H1 (cell line): ENCODE results near the gene NDFIP2. TPM values are rescaled to one million over a fixed set of nuclear protein-coding genes. Genes with fewer than 3 reads are reported as not detected.

Experiments used
- CTCF ChIA-PET: fragments of 300-600 bp; sonication (Branson Sonifier 250); formaldehyde crosslinking; loops from one replicate; lab custom pipeline; 2021; ENCODE audit not compliant: partially characterized antibody; lab: Charles Lee
- POLR2A ChIA-PET: fragments of 300-600 bp; sonication (Branson Sonifier 250); formaldehyde crosslinking; loops from one replicate; lab custom pipeline; 2021; ENCODE audit warnings: inconsistent platforms; ENCODE audit not compliant: partially characterized antibody; lab: Charles Lee
- DNase-seq, 2 experiments: peaks; one replicate each; pipeline versions ENCODE4 v3.0.0 to v3.0.0-alpha.2; 2010 to 2022; ENCODE audit warnings: low spot score in 2 of 2, low read depth in 1 of 2, mixed read lengths in 1 of 2
- FAIRE-seq: peaks from 2 replicates; lab custom pipeline; 2011; peaks lifted over from hg19 to GRCh38; lab: Jason Lieb, UNC
- H2AFZ ChIP-seq: 2 replicates; pipeline ENCODE4 v1.8.1; 2012; ENCODE audit warnings: low read length, inconsistent platforms
- H2AK5ac ChIP-seq: 2 replicates; pipeline ENCODE4 v1.6.1; 2013; ENCODE audit warnings: low read depth, low read length
- H2BK120ac ChIP-seq: replicated peaks from 2 replicates; pipeline ENCODE3; 2013; ENCODE audit warnings: low read depth, low read length, inconsistent platforms
- H2BK12ac ChIP-seq: 2 replicates; pipeline ENCODE4 v1.6.1; 2013; ENCODE audit warnings: low read depth, low read length
- H2BK15ac ChIP-seq: 2 replicates; pipeline ENCODE4 v1.6.1; 2013; ENCODE audit warnings: low read length
- H2BK20ac ChIP-seq: 2 replicates; pipeline ENCODE4 v1.6.1; 2013; ENCODE audit warnings: low read length
- H2BK5ac ChIP-seq: 2 replicates; pipeline ENCODE4 v1.6.1; 2013; ENCODE audit warnings: low read depth, low read length
- H3K14ac ChIP-seq: 2 replicates; pipeline ENCODE4 v1.6.1; 2013; ENCODE audit warnings: inconsistent platforms; ENCODE audit not compliant: insufficient read length
- H3K18ac ChIP-seq: 2 replicates; pipeline ENCODE4 v1.6.1; 2013; ENCODE audit warnings: low read length; ENCODE audit errors: extremely low read depth
- H3K23ac ChIP-seq: 2 replicates; pipeline ENCODE4 v1.6.1; 2013; ENCODE audit warnings: inconsistent platforms; ENCODE audit not compliant: insufficient read length
- H3K23me2 ChIP-seq: 2 replicates; pipeline ENCODE4 v1.6.1; 2013; ENCODE audit warnings: low read depth, low read length
- H3K27ac ChIP-seq: 2 replicates; pipeline ENCODE4 v1.6.1; 2011; ENCODE audit warnings: low read depth, low read length, inconsistent platforms
- H3K27me3 ChIP-seq, 4 experiments: replicated peaks in 1 of 4; 1 replicate in 1 of 4; 2 replicates in 3 of 4; pipeline versions ENCODE4 v1.6.1 to v1.8.1; 2011 to 2013; ENCODE audit warnings: low read length in 3 of 4, mild to moderate bottlenecking in 3 of 4, inconsistent platforms in 2 of 4, mixed read lengths in 2 of 4, moderate library complexity in 1 of 4; ENCODE audit not compliant: control insufficient read depth in 3 of 4, insufficient read depth in 3 of 4; ENCODE audit errors: extremely low read depth in 1 of 4
- H3K36me3 ChIP-seq, 4 experiments: 2 replicates each; pipeline versions ENCODE4 v1.6.1 to v1.8.1; 2011 to 2013; ENCODE audit warnings: mild to moderate bottlenecking in 4 of 4, low read length in 3 of 4, moderate library complexity in 2 of 4, control low read depth in 1 of 4, inconsistent platforms in 1 of 4; ENCODE audit not compliant: insufficient read depth in 4 of 4, control insufficient read depth in 2 of 4
- H3K4ac ChIP-seq: replicated peaks from 2 replicates; pipeline ENCODE3; 2013; ENCODE audit warnings: low read length, low read depth, mixed read lengths, inconsistent platforms; ENCODE audit not compliant: insufficient read length
- H3K4me1 ChIP-seq, 4 experiments: replicated peaks in 1 of 4; 1 replicate in 1 of 4; 2 replicates in 3 of 4; pipeline versions ENCODE4 v1.6.1 to v1.8.1; 2011 to 2013; ENCODE audit warnings: low read length in 3 of 4, inconsistent platforms in 2 of 4, mixed read lengths in 1 of 4; ENCODE audit not compliant: insufficient read depth in 4 of 4, control insufficient read depth in 3 of 4
- H3K4me2 ChIP-seq, 2 experiments: 2 replicates each; pipeline versions ENCODE4 v1.6.1 to v1.8.1; 2011 to 2013; ENCODE audit warnings: low read depth in 2 of 2, low read length in 2 of 2, control low read depth in 1 of 2, inconsistent platforms in 1 of 2, mild to moderate bottlenecking in 1 of 2; ENCODE audit not compliant: insufficient read depth in 1 of 2
- H3K4me3 ChIP-seq, 4 experiments: fragments of 200-600, 300-600 bp in 1 of 4; sonication (generic), shearing (Covaris generic), sonication (Bioruptor Twin) in 1 of 4; 2 replicates each; pipeline versions ENCODE4 v1.5.1 to v1.8.1; 2011 to 2016; ENCODE audit warnings: low read length in 4 of 4, low read depth in 3 of 4, control low read depth in 2 of 4, inconsistent platforms in 2 of 4, mild to moderate bottlenecking in 2 of 4, mixed read lengths in 1 of 4, moderate library complexity in 1 of 4; ENCODE audit not compliant: insufficient read depth in 2 of 4; ENCODE audit errors: extremely low read depth in 1 of 4
- H3K56ac ChIP-seq: replicated peaks from 2 replicates; pipeline ENCODE3; 2013; ENCODE audit warnings: low read depth, mild to moderate bottlenecking, mixed read lengths, low read length, inconsistent platforms; ENCODE audit not compliant: insufficient read length
- H3K79me1 ChIP-seq: 2 replicates; pipeline ENCODE4 v1.6.1; 2013; ENCODE audit warnings: low read depth, low read length, control low read depth
- H3K79me2 ChIP-seq, 2 experiments: 2 replicates each; pipeline versions ENCODE4 v1.6.1 to v1.8.1; 2012 to 2013; ENCODE audit warnings: low read length in 2 of 2, mild to moderate bottlenecking in 2 of 2, inconsistent platforms in 1 of 2; ENCODE audit not compliant: insufficient read depth in 2 of 2, control insufficient read depth in 1 of 2
- H3K9ac ChIP-seq, 4 experiments: replicated peaks in 1 of 4; 1 replicate in 1 of 4; 2 replicates in 3 of 4; pipeline versions ENCODE4 v1.6.1 to v1.8.1; 2011 to 2013; ENCODE audit warnings: low read depth in 3 of 4, low read length in 3 of 4, control low read depth in 2 of 4, mild to moderate bottlenecking in 2 of 4, moderate library complexity in 2 of 4, inconsistent platforms in 1 of 4; ENCODE audit errors: extremely low read depth in 1 of 4
- H3K9me3 ChIP-seq, 2 experiments: 2 replicates each; pipeline versions ENCODE4 v1.6.1 to v1.8.1; 2012 to 2013; ENCODE audit warnings: mild to moderate bottlenecking in 2 of 2, moderate library complexity in 2 of 2, control low read depth in 1 of 2, inconsistent platforms in 1 of 2, low read depth in 1 of 2, low read length in 1 of 2, mixed read lengths in 1 of 2; ENCODE audit not compliant: insufficient read depth in 2 of 2
- H4K20me1 ChIP-seq, 2 experiments: replicated peaks in 1 of 2; 2 replicates each; pipeline versions ENCODE3 to v1.8.1; 2011 to 2013; ENCODE audit warnings: inconsistent platforms in 2 of 2, low read length in 2 of 2, mild to moderate bottlenecking in 1 of 2; ENCODE audit not compliant: insufficient read depth in 2 of 2, control insufficient read depth in 1 of 2
- H4K5ac ChIP-seq: 2 replicates; pipeline ENCODE4 v1.6.1; 2013; ENCODE audit warnings: low read length, low read depth, mixed read lengths, inconsistent platforms; ENCODE audit not compliant: insufficient read length
- H4K8ac ChIP-seq: 2 replicates; pipeline ENCODE4 v1.8.0; 2013; ENCODE audit warnings: mild to moderate bottlenecking, moderate library complexity, low read length, inconsistent platforms; ENCODE audit not compliant: insufficient read depth; ENCODE audit errors: extremely low read depth
- H4K91ac ChIP-seq: replicated peaks from 2 replicates; pipeline ENCODE3; 2013; ENCODE audit warnings: low read length, mixed read lengths, inconsistent platforms; ENCODE audit not compliant: insufficient read length
- CBX5 ChIP-seq: fragments of 300-800, 300-1000 bp; sonication (generic); IDR thresholded peaks from 2 replicates; pipeline ENCODE4 v1.7.1; 2016; ENCODE audit warnings: antibody characterized with exemption, low read length, low read depth
- CTBP2 ChIP-seq: IDR thresholded peaks from 2 replicates; pipeline ENCODE4 v1.7.0; 2011; ENCODE audit warnings: borderline replicate concordance, mild to moderate bottlenecking, moderate library complexity, mixed read lengths, low read length; ENCODE audit not compliant: insufficient read depth, insufficient read length
- FOSL1 ChIP-seq: IDR thresholded peaks from 2 replicates; pipeline ENCODE4 v1.6.1; 2011; ENCODE audit warnings: mild to moderate bottlenecking, low read depth, low read length, moderate library complexity; ENCODE audit not compliant: insufficient read depth
- MAFK ChIP-seq: IDR thresholded peaks from 2 replicates; pipeline ENCODE4 v1.6.1; 2012; ENCODE audit warnings: low read depth, mild to moderate bottlenecking, improper control_type of control experiment, low read length
- NANOG ChIP-seq: IDR thresholded peaks from 2 replicates; pipeline ENCODE4 v1.6.1; 2011; ENCODE audit warnings: low read length, low read depth, mild to moderate bottlenecking, inconsistent platforms; ENCODE audit not compliant: insufficient read depth, poor library complexity, severe bottlenecking
- RNF2 ChIP-seq: fragments of 200-900, 300-1000 bp; sonication (generic); IDR thresholded peaks from 2 replicates; pipeline ENCODE4 v1.7.1; 2016; ENCODE audit warnings: borderline replicate concordance, low read depth, mild to moderate bottlenecking, antibody characterized with exemption, low read length; ENCODE audit not compliant: poor library complexity, severe bottlenecking; ENCODE audit errors: missing control alignments
- SP1 ChIP-seq: IDR thresholded peaks from 2 replicates; pipeline ENCODE4 v1.6.1; 2011; ENCODE audit warnings: low read depth, low read length
- SUZ12 ChIP-seq: fragments of 200-600 bp; sonication (generic); IDR thresholded peaks from 2 replicates; pipeline ENCODE4 v1.6.1; 2012; ENCODE audit warnings: mild to moderate bottlenecking, inconsistent platforms, low read length, moderate library complexity, mixed read lengths
- WGBS, 2 experiments: shearing (Covaris generic) in 1 of 2; methylation state at CpG; one replicate each; pipeline versions ENCODE4 v1.1.6 to v1.1.7; 2013 to 2015; ENCODE audit warnings: low lambda C conversion rate in 2 of 2, mixed read lengths in 2 of 2, inconsistent platforms in 1 of 2, low coverage in 1 of 2, missing lambda C conversion rate in 1 of 2; ENCODE audit not compliant: insufficient replicate concordance in 2 of 2, insufficient coverage in 1 of 2, insufficient read length in 1 of 2; ENCODE audit errors: extremely low coverage in 1 of 2, missing lambda C conversion rate in 1 of 2; 5-methylcytosine and 5-hydroxymethylcytosine counted together
- polyA plus RNA-seq, 7 experiments: library from polyadenylated mRNA; depleted of rRNA in 3 of 7; stranded (reverse) in 5 of 7; unstranded in 2 of 7; fragments of >200 nt in 5 of 7; fragments of 200-250 nt in 2 of 7; gene quantifications; 1 replicate in 5 of 7; 2 replicates in 1 of 7; 4 replicates in 1 of 7; pipeline versions ENCODE4 v1.2.1 to v1.2.3, GENCODE V29; 2011 to 2013; ENCODE audit warnings: missing spikeins in 2 of 7, mixed read lengths in 2 of 7
- total RNA-seq: library from RNA; stranded (reverse); fragmentation: NEBNext Ultra II Directional; extraction: Animal tissue kit (Norgen Biotek cat#: 25700); gene quantifications from 2 replicates; pipeline ENCODE4 v1.2.1, GENCODE V29; 2021
- TF ChIP-seq, protein P1 (sequence below), 3 experiments: IDR thresholded peaks; 1 replicate in 2 of 3; 2 replicates in 1 of 3; pipeline versions ENCODE4 v1.5.1 to v1.6.1; 2011; ENCODE audit warnings: low read length in 3 of 3, mild to moderate bottlenecking in 3 of 3, inconsistent platforms in 2 of 3, low read depth in 1 of 3, moderate library complexity in 1 of 3; ENCODE audit not compliant: insufficient read depth in 1 of 3; ENCODE audit errors: control extremely low read depth in 1 of 3
- TF ChIP-seq, protein P2 (sequence below): IDR thresholded peaks from 2 replicates; pipeline ENCODE4 v1.6.1; 2012; ENCODE audit warnings: inconsistent platforms

Gene NDFIP2
- total and polyA plus RNA-seq, 2 of the 8 experiments (the other 6 are each of a cell fraction or from before 2014, with no cell fraction given) = 11.1 to 32.9 TPM

DNA sequence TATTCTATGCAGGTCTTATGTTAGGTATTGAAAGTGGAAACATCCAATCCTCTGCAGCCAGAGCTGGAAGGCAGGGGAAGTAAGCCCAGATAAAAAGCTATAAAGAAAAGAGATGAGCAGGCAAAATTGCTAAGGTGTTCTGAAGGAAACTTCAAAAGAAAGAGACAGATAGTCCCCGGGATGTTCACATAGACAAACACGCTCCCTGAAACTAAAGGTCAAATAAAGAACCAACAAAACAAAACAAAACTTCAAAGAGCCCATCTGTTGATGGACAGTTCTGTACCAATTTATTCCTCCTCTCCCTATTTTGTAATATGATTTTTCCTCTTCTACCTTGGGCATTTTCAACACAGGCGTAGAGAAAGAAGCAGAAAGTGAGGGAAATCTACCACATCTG is 11.3 kb upstream of the NDFIP2 start:
- no peak overlapping the region for H3K4me3 ChIP-seq
- no peaks in the 10 kb centered on the region for H3K23me2 ChIP-seq
- H3K79me1 ChIP-seq = no peaks in the 10 kb centered on the region
- H3K18ac ChIP-seq = no peak overlapping the region
- no peak overlapping the region for H3K4me2 ChIP-seq
- no peaks in the 10 kb centered on the region for H4K20me1 ChIP-seq
- no peaks in the 10 kb centered on the region for H3K27me3 ChIP-seq
- no peak overlapping the region for H2AK5ac ChIP-seq
- DNase-seq (no peak), FAIRE-seq (no peak)
- H3K27ac ChIP-seq = no peak overlapping the region
- H2BK120ac ChIP-seq = no peak overlapping the region
- H3K56ac ChIP-seq = no peak overlapping the region
- H3K9ac ChIP-seq = no peak overlapping the region
- no peak overlapping the region for H4K8ac ChIP-seq
- no peak overlapping the region for H4K5ac ChIP-seq
- H3K4ac ChIP-seq = no peak overlapping the region
- no peak overlapping the region for H2BK5ac ChIP-seq
- H3K14ac ChIP-seq = no peak overlapping the region
- no peak overlapping the region for H4K91ac ChIP-seq
- H3K9me3 ChIP-seq = no peaks in the 10 kb centered on the region
- no peak overlapping the region for H2BK20ac ChIP-seq
- no peaks in the 10 kb centered on the region for H3K79me2 ChIP-seq
- WGBS, 2 experiments = 84% methylated on average over 3 of the region's 3 CpGs; no CpG with 5 or more reads in 1 of the 2 experiments
- ChIA-PET CTCF (interaction anchor here (1.0 to 2.2 kb wide), 2 partner anchors 9 to 46 kb away, joined by 3 to 6 read pairs; no protein-coding TSS in a partner anchor), POLR2A (no interaction called here)
- H2BK15ac ChIP-seq = no peak overlapping the region
- H3K36me3 ChIP-seq = no peaks in the 10 kb centered on the region
- H2AFZ ChIP-seq = no peak overlapping the region; the same call in 1 of the 2 replicates
- H3K23ac ChIP-seq = no peak overlapping the region
- H3K4me1 ChIP-seq = no peaks in the 10 kb centered on the region
- no peak overlapping the region for H2BK12ac ChIP-seq
- TF ChIP-seq CTBP2 (no peak), FOSL1 (no peak), NANOG (no peak), SP1 (no peak), RNF2 (no peak), CBX5 (no peak), MAFK (no peak), SUZ12 (no peak)
- TF ChIP-seq, protein P1, sequence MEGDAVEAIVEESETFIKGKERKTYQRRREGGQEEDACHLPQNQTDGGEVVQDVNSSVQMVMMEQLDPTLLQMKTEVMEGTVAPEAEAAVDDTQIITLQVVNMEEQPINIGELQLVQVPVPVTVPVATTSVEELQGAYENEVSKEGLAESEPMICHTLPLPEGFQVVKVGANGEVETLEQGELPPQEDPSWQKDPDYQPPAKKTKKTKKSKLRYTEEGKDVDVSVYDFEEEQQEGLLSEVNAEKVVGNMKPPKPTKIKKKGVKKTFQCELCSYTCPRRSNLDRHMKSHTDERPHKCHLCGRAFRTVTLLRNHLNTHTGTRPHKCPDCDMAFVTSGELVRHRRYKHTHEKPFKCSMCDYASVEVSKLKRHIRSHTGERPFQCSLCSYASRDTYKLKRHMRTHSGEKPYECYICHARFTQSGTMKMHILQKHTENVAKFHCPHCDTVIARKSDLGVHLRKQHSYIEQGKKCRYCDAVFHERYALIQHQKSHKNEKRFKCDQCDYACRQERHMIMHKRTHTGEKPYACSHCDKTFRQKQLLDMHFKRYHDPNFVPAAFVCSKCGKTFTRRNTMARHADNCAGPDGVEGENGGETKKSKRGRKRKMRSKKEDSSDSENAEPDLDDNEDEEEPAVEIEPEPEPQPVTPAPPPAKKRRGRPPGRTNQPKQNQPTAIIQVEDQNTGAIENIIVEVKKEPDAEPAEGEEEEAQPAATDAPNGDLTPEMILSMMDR (IDR thresholded peaks at IDR 0.05; ENCODE audit: control extremely low read depth in 1 of 3, insufficient read depth in 1 of 3, low read depth in 1 of 3, low read length in 3 of 3) = no peak
- TF ChIP-seq, protein P2, sequence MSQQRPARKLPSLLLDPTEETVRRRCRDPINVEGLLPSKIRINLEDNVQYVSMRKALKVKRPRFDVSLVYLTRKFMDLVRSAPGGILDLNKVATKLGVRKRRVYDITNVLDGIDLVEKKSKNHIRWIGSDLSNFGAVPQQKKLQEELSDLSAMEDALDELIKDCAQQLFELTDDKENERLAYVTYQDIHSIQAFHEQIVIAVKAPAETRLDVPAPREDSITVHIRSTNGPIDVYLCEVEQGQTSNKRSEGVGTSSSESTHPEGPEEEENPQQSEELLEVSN = no peak
